Cortex of kidney (tissue), 1 donor: ENCODE measurements around the gene SSNA1.

ENCODE experiments used
- DNase-seq: peaks from one replicate; lab custom pipeline; 2025; lab: John Stamatoyannopoulos, UW

Gene SSNA1

GRCh38 chr9:137152844-137153405 is 35.6 kb upstream of the SSNA1 start:
- no peak for DNase-seq

GRCh38 chr9:137156567-137157375 is 31.7 kb upstream of the SSNA1 start:
- DNase-seq = no peak

GRCh38 chr9:137157618-137158415 is 30.7 kb upstream of the SSNA1 start:
- no peak for DNase-seq

- no peak for DNase-seq
Measured at GRCh38 chr9:137158625-137159024, 29.9 kb upstream of the SSNA1 start.

- DNase-seq = no peak
Measured at GRCh38 chr9:137159105-137160053, 29.1 kb upstream of the SSNA1 start.

- DNase-seq = no peak
Measured at GRCh38 chr9:137160054-137160425, 28.4 kb upstream of the SSNA1 start.

GRCh38 chr9:137160716-137161557 is 27.5 kb upstream of the SSNA1 start:
- no peak for DNase-seq

GRCh38 chr9:137161558-137162486 is 26.7 kb upstream of the SSNA1 start:
- DNase-seq = no peak

- DNase-seq = no peak
Measured at GRCh38 chr9:137162505-137163364, 25.7 kb upstream of the SSNA1 start.

- no peak for DNase-seq
Measured at GRCh38 chr9:137163365-137163715, 25.1 kb upstream of the SSNA1 start.

GRCh38 chr9:137163805-137164204 is 24.7 kb upstream of the SSNA1 start:
- no peak for DNase-seq

GRCh38 chr9:137164370-137165249 is 23.9 kb upstream of the SSNA1 start:
- no peak for DNase-seq

GRCh38 chr9:137165250-137165836 is 23.1 kb upstream of the SSNA1 start:
- no peak for DNase-seq

- no peak for DNase-seq
Measured at GRCh38 chr9:137166380-137167229, 21.9 kb upstream of the SSNA1 start.

GRCh38 chr9:137167277-137167746 is 21.2 kb upstream of the SSNA1 start:
- DNase-seq = no peak
